ENCODE data around the gene SMIM35.
"Not testable (repeated sequence)": the region's sequence is repeated elsewhere in the genome, so short reads cannot be mapped to it uniquely, and the experiment has no call there.

Gene SMIM35

GRCh38 chr11:117978291-117978910, 108.4 kb downstream of the SMIM35 start:
- DNase-seq = not testable (repeated sequence)

- not testable (repeated sequence) for DNase-seq
These were observed 109.0 kb downstream of the SMIM35 start for GRCh38 chr11:117977612-117978264.

DNA sequence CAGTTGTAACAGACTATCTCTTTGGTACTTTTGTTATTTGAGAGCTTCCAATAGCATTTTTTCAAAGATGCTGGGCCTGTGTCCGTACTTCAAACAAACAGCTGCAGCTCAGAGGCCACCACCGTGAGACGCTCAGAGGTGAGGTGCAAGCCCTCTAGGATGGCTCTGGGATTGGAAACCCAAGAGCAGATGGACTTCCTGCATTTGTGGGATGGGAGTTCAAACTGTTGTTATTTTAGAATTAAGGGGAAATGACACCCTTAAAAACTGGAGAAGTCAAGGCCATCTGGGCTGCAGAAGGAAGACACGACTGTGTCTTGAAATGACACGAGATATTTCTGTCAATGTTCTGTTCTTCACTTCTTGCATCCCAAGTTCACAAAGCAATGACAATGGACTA, 109.7 kb downstream of the SMIM35 start:
- no peak for DNase-seq

DNA sequence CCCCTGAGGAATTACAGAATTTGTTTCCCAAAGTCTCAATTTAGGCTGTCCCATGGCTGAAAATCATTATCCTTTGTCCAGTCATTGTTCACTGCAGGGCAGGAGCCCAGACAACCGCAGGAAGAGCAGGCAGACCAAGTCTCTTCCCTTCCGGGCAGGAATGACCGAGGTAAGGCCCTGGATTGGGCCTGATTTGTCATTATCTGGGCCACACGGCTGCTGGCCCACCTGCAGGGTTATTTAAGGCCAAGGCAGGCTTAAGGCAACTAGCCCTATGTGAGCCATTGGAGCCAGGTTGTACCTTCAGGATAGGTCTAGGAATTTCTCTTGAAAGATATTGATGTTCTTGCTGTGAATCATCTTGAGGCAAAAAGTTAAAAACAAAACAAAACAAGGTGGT, 110.3 kb downstream of the SMIM35 start:
- DNase-seq = no peak

GRCh38 chr11:117973503-117973860, 113.3 kb downstream of the SMIM35 start:
- DNase-seq = no peak

DNA sequence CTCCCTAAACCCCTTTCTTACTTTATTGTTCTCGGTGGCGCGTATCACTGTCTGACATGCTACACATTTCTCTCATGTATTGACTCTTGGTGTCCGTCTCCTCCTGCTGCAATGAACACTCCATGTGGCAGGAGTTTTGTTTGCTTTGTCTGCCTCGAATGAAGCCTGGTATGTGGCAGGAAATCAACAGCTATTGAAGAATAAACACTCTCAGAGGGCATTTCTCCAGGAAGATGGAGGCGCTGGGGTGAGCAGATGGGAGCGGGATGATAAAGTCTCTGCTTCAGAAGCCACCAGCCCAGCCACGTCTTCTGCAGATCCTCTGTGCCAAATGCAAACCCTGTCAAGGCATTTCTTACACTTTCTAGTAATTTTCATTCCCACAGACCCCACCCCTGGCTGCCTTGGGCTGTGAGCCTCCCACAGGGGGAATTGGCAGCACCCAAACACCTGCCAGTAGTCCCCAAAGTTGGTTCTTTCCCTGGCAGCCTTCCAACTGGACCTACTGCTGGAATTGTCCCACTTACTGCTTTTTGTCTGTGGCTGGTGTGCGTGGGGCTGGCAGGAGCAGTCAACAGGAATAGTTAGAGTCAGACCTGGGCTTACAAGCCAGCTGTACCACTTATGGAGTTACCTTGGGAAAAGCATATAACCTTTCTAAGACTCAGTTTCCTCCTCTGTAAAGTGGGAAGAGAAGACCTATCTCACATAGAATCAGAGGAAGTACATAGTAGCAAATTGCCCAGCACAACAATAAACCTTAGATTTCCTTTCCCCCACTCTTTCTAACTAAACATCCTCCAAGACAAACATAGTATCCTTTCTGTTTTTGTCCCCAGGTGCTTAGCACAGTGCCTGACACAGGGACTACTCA, 113.9 kb downstream of the SMIM35 start:
- no peak for DNase-seq

GRCh38 chr11:117972044-117972443, 114.7 kb downstream of the SMIM35 start:
- no peak for DNase-seq

DNA sequence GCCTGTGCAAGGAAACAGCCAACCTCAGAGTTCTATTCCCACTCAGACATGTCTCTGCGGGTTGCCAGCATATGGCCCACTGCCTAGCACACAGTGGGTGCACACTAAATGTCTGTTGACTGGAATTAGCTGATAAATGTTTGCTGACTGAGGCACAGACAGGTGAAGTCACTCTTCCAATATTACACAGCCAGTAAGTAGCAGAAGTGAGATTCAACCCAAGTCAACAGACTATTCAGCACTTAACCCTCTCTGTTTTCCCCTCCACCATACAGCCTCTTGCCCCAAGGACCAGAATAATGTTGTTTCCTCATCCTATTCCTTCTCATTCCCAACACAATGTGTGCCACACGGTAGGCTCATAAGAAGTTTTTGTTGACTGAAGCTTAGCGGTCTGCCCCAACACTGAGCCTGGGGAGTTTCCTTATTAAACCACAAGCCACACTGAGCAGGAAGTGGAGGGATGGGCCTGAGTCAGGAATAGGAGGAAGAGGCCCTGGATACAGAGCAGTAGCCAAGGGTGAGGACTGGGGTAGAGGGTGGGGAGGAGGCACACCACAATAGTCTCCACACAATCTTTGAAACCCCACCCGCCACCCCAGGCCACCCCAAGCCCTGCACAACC, 116.3 kb downstream of the SMIM35 start:
- DNase-seq = no peak

- no peak for DNase-seq
These were observed 117.4 kb downstream of the SMIM35 start for GRCh38 chr11:117969160-117969991.

- no peak for DNase-seq
These were observed 119.9 kb downstream of the SMIM35 start for GRCh38 chr11:117966908-117967307.

GRCh38 chr11:117962826-117963225, 123.9 kb downstream of the SMIM35 start:
- DNase-seq = no peak

GRCh38 chr11:117961896-117962295, 124.9 kb downstream of the SMIM35 start:
- no peak for DNase-seq

GRCh38 chr11:117960406-117960805, 126.4 kb downstream of the SMIM35 start:
- no peak for DNase-seq

GRCh38 chr11:117959438-117960149, 127.2 kb downstream of the SMIM35 start:
- DNase-seq = no peak

DNA sequence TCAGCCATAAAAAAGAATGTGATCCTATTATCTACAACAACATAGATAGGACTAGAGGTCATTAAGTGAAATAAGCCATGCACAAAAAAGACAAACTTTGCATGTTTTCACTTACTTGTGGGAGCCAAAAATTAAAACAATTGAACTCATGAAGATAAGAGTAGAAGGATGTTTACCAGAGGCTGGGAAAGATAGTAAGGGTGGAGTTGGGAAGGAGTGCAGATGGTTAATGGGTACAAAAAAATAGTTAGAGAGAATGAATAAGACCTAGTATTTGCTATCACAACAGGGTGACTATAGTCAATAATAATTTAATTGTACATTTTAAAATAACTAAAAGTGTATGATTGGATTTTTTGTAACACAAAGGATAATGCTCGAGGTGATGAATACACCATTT, 127.8 kb downstream of the SMIM35 start:
- no peak for DNase-seq
